GM18517 (cell line): ENCODE measurements around the gene CREB3L4.

ENCODE experiments used
- ATAC-seq: cut with Tn5 transposase; IDR thresholded peaks from one replicate; pipeline ENCODE4 v1.9.1; 2021; ENCODE audit warnings: mild to moderate bottlenecking, moderate library complexity; ENCODE audit not compliant: unreplicated experiment

Gene CREB3L4

GRCh38 chr1:153936011-153936802 is 31.5 kb upstream of the CREB3L4 start:
- no peak for ATAC-seq

- ATAC-seq: no peak
Measured at GRCh38 chr1:153937331-153937730, 30.4 kb upstream of the CREB3L4 start.

- no peak for ATAC-seq
Measured at GRCh38 chr1:153938996-153939395, 28.7 kb upstream of the CREB3L4 start.

GRCh38 chr1:153939476-153939875 is 28.2 kb upstream of the CREB3L4 start:
- no peak for ATAC-seq

- ATAC-seq: no peak
Measured at GRCh38 chr1:153940756-153941155, 26.9 kb upstream of the CREB3L4 start.

- no peak for ATAC-seq
Measured at GRCh38 chr1:153941826-153942725, 25.6 kb upstream of the CREB3L4 start.

- no peak for ATAC-seq
Measured at GRCh38 chr1:153942766-153943549, 24.7 kb upstream of the CREB3L4 start.

- no peak for ATAC-seq
Measured at GRCh38 chr1:153944005-153944826, 23.5 kb upstream of the CREB3L4 start.

GRCh38 chr1:153944827-153945117 is 22.9 kb upstream of the CREB3L4 start:
- ATAC-seq: no peak

- no peak for ATAC-seq
Measured at GRCh38 chr1:153945131-153945794, 22.4 kb upstream of the CREB3L4 start.

GRCh38 chr1:153945795-153946621 is 21.7 kb upstream of the CREB3L4 start:
- peak; percentile 82 for ATAC-seq

GRCh38 chr1:153946622-153947241 is 21.0 kb upstream of the CREB3L4 start, which contains the start of gene DENND4B:
TSS of gene DENND4B (minus strand) at chr1:153946718. CDS start at chr1:153944374, 2,344 bp downstream.
- peak; percentile 43 for ATAC-seq

GRCh38 chr1:153951183-153951582 is 16.5 kb upstream of the CREB3L4 start:
- no peak for ATAC-seq

GRCh38 chr1:153951801-153952200 is 15.9 kb upstream of the CREB3L4 start:
- ATAC-seq: no peak

GRCh38 chr1:153953859-153954365 is 13.8 kb upstream of the CREB3L4 start:
- ATAC-seq: no peak

GRCh38 chr1:153954826-153955225 is 12.9 kb upstream of the CREB3L4 start:
- ATAC-seq: no peak

GRCh38 chr1:153956997-153957715 is 10.5 kb upstream of the CREB3L4 start:
- ATAC-seq: no peak

GRCh38 chr1:153957744-153958110 is 10.0 kb upstream of the CREB3L4 start:
- peak; percentile 19 for ATAC-seq
